GM19043 (cell line): ENCODE measurements around the gene RMI1.
A peak's percentile ranks its signal among the peaks of the same experiment; 100 is the strongest.
"Not testable (repeated sequence)": the region's sequence is repeated elsewhere in the genome, so short reads cannot be mapped to it uniquely, and the experiment has no call there.

Experiments
- ATAC-seq: cut with Tn5 transposase; IDR thresholded peaks from one replicate; pipeline ENCODE4 v1.9.1; 2021; ENCODE audit warnings: low read depth; ENCODE audit not compliant: unreplicated experiment

RMI1 gene

GRCh38 chr9:84001621-84002020 is 21.0 kb downstream of the RMI1 start:
- ATAC-seq: no peak

- peak; percentile 76 for ATAC-seq
These were observed 21.7 kb downstream of the RMI1 start for GRCh38 chr9:84002344-84002743.

GRCh38 chr9:84003246-84003645 is 22.6 kb downstream of the RMI1 start:
- ATAC-seq: no peak

- no peak for ATAC-seq
These were observed 27.1 kb downstream of the RMI1 start for GRCh38 chr9:84007662-84008061.

GRCh38 chr9:84024041-84024575 is 43.5 kb downstream of the RMI1 start:
- no peak for ATAC-seq

GRCh38 chr9:84027201-84027600 is 46.6 kb downstream of the RMI1 start:
- no peak for ATAC-seq

- no peak for ATAC-seq
These were observed 50.9 kb downstream of the RMI1 start for GRCh38 chr9:84031534-84031933.

GRCh38 chr9:84041857-84042256 is 61.3 kb downstream of the RMI1 start:
- not testable (repeated sequence) for ATAC-seq

- no peak for ATAC-seq
These were observed 65.0 kb downstream of the RMI1 start for GRCh38 chr9:84045481-84046097.
